CD4-positive, alpha-beta T cell treated with Interleukin-6 at 100 ng/mL for 8 hours (primary cell): ENCODE data around the gene PKDREJ.
"Not testable (repeated sequence)": the region's sequence is repeated elsewhere in the genome, so short reads cannot be mapped to it uniquely, and the experiment has no call there.

Experiments used
- DNase-seq: peaks from one replicate; pipeline ENCODE4 v3.0.0-alpha.2; 2020; ENCODE audit warnings: mixed read lengths, low spot score

Gene PKDREJ

DNA sequence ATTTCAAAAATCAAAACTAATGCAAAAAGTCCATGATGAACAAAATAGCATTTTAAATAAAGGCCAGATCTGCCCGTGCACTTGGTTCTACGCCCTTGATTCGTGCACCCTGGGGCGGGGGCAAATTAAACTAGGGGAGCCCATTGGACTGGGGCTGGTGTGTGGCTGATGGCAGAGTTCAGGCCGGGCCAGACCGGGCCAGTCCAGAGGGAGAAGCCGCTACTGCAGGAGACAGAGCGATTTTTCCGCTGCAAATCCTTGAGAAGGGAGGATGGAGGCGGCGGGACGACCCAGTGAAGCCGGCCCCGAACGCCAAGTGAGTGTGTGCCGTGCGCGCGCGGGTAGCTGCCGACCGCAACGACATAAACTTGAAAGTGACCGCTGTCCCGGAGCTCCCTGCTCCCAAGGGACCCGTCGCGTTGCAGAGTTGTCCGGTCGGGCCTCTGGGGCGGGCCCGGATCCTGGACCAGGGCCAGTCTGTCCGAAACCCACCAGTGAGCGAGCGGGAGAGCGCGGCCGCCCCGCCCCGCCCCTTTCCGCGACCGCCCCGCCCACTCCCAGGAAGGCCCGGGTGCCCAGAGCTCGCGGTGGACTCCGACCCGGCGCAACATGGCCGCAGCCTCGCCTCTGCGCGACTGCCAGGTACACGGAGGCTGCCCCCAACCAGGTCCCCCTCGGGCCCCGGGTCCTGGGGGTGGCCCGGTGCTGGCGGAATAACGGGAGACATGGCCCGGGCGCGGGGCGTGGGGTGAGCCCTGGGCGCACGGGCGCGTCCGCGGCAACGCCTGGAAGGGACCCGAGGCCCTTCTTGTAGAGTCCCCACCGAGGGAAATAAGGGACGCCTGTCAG lies 4.5 kb upstream of the PKDREJ start, which contains the start of gene TTC38:
Gene TTC38 (plus strand): TSS at position 578 of the 849 bp plus-strand sequence. CDS start 32 bp downstream, at position 610.
- peak; percentile 42 for DNase-seq

- not testable (repeated sequence) for DNase-seq
Observed at GRCh38 chr22:46265627-46266026, 2.5 kb upstream of the PKDREJ start.

DNA sequence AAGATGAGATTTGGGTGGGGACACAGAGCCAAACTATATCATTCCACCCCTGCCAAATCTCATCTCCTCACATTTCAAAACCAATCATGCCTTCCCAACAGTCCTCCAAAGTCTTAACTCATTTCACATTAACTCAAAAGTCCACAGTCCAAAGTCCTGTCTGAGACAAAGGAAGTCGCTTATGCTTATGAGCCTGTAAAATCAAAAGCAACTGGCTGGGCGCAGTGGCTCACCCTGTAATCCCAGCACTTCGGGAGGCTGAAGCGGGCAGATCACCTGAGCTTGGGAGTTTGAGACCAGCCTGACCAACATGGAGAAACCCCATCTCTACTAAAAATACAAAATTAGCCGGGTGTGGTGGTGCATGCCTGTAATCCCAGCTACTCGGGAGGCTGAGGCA lies 1.4 kb upstream of the PKDREJ start:
- DNase-seq: not testable (repeated sequence)

DNA sequence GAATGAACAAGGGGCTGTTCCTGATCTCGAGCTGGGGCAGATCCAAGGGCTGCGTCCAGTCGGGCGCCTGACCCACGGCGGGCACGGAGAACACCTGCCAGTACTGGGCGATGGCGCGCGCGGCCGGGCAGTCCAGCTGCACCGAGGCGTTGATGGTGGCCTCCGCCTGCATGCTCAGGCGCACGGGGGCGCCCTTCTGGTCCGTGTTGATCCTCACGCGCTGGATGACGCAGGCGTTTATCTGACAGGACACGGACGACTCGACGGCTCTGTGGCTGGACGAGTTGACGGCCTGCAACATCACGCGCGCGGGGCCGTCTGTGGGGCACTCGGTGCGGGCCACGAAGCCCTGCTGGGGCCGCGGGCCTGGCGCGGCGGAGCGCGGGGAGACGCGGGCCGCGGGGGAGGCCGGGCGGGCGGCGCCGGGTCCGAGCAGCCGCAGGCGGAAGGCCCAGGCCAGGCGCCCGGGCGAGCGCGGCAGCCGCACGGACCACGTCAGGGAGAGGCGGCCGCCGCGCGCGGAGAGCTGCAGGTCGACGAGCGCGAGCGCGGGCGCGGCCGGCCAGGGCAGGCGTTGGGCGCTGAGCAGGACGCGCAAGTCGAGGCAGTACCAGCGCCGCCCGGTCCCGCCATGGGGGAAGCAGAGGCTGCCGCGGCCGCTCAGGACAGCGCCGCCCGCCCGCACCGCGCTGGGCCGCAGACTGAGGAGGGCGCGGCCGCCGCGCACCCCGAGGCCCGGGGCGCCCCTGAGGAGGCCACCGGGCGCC lies 511 bp downstream of the PKDREJ start:
- no peak for DNase-seq

- DNase-seq: no peak
Observed at GRCh38 chr22:46260038-46260437, 3.1 kb downstream of the PKDREJ start.

DNA sequence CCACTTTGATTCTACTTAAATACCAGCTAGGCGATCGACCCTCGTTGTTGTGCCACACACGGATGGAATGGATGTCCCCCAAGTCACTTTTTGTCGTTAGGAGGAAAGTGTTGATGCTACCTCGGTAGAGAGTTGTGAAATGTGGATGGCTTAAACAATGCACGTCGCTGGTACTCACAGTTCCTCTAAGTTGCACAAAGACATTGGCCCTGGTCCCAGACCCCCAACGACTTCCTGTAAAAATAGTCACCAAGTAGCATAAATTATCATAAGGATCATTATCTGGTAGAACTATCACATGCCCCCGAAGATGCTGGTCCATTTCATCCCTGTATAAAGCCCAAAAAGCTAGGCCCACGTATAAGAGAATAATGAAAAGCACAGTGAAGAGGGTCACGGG lies 3.8 kb downstream of the PKDREJ start:
- no peak for DNase-seq

DNA sequence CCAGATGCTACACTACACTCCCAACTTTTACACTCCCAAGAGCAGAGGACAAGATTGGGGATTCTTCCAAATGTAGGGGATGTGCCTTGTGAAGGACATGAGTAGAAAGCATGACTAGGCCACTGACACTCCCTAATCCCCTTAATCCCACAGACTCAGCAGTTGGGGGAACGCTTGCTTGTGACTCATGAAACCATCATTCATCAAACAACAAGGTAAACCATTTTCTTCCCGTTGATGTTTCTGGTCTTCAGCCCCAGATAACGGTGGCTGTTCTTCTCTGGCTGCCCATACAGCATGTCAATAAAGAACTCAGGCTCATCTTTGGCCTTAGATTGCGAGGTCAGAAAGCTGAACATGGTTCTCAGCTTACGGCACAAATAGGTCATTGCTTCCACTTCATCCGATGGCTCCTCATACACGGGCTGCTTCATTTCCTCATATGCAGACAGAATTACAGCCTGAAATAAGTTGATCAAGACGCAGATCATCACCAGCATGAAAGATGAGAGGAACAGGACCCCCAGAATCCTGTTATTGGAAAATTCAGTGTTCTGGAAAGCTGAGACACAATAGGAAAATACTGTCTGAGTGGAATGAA lies 6.7 kb downstream of the PKDREJ start:
- DNase-seq: no peak

DNA sequence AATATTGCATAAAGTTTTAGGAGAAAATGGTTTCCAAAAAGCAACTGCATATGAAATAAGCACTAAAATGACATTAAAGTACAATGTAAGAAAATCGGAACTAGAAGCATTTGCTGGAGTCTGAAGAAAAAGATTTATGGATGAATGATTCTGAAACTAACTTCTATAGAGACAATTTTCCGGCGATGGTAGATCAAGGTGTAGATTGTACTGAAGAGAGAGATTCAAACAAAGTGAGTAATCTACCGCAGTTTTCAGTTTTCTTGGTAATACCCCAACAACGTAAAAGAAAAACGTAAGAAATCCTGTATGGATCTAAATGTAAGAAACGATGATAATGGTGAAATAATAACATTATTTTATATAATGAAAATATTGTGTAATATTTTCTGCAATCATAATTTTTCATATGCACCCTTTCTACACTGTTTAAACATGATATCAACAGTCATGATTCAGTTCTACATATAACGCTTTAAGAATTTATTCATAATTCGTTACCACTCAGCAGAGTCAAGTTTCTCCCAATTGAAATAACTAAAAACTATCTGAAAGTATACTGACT lies 11.2 kb downstream of the PKDREJ start:
- DNase-seq: no peak

GRCh38 chr22:46251266-46251665 lies 11.9 kb downstream of the PKDREJ start:
- DNase-seq: no peak

DNA sequence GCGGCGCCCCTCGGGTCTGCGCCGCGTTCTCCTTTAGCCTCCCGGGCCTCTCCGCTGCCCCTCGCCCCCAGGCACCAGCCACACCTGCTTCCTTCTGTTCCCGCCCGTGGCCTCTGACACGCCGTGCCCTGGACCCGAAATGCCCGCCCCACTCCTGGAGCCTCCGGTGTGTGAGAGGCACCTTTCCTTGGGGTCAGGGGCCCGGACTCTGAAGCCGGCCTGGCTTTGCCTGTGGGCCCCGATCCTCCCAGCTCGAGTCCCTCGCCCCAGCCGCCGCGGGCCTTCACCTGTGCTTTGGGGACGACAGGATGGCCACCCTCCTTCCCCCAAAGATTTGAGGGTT lies 12.4 kb downstream of the PKDREJ start:
- no peak for DNase-seq

DNA sequence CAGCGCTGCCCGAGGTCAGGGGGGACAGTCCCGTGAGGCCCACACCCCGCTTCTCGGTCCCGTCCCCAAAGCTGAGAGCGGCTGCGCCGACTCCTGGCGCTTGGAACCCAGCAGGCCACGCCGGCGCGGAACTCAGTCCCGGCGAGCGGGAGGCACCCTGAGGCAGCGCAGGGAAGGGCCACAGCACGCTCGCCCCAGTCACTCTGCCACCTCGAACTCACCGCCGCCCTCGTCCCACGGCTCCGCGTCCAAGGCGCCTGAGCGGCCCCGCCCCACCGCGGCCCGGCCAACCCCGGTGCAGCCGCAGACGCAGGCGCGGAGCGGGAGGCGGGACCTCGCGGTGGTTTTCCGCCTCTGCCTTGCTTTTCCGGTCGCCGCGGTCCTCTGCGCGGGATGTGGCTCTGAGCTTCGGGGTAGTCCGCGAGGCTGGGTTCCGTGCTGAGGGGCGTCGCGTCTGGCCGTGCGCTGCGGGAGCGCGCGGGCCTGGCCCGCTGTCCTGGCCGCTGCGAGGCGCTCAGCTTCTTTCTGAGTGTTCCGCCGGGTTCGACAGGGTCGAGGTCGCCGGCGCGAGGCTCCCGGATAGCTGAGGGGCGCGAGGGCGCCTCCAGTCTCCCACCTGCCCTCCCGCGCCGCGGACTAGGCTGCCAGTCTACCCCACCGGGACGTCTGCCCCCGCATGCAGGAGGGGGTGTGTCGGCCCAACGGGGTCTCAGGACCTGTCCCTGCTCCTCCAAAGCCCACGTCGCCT lies 12.9 kb downstream of the PKDREJ start, which contains the start of gene CDPF1:
Gene CDPF1 (minus strand): TSS at position 259 of the 748 bp plus-strand sequence. CDS start 2,009 bp downstream, outside the sequence.
- peak; percentile 89 for DNase-seq

GRCh38 chr22:46247443-46247975 lies 15.6 kb downstream of the PKDREJ start:
- DNase-seq: no peak

DNA sequence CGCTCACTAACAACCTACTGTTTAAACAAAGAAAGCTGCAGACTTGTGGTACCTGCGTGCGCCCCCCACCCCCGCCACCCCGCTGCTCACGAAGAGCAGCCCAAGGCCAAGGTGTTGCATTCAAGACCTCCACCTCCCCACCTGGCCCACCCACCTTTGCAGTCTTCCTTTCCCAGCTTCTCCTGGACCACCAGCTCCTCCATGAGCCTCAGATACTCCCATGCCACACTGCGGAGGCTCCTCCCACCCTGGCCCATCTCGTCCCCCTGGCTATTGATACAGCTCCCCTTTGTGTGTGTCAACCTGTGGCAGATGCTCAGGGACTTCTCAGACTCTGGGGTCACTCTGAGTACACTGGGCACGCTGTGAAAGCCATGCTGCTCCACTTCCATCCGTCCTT lies 17.0 kb downstream of the PKDREJ start:
- no peak for DNase-seq

GRCh38 chr22:46245511-46245910 lies 17.6 kb downstream of the PKDREJ start:
- DNase-seq: no peak

- no peak for DNase-seq
Observed at GRCh38 chr22:46244771-46245170, 18.4 kb downstream of the PKDREJ start.

DNA sequence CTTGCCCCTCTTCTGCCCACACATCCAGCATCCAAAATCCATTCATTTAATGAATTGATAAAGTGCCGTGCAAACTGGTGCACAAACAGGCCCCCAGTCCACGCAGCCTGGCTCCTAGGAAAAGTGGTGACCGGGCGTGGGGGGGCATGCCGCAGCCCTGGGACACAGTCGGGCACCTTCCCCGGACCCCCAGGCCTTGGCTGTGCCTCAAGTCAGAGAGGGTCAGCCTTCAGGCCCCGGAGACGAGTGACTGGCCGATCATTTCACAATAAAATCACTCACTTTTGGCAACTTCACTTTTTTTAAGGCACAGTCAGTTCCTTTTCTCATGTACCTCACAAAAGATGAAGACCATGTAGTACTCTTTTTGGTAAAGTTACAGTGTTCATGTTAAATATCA lies 21.1 kb downstream of the PKDREJ start:
- DNase-seq: no peak

GRCh38 chr22:46241396-46242007 lies 21.6 kb downstream of the PKDREJ start:
- no peak for DNase-seq

- DNase-seq: no peak
Observed at GRCh38 chr22:46240907-46241306, 22.2 kb downstream of the PKDREJ start.

GRCh38 chr22:46240506-46240905 lies 22.6 kb downstream of the PKDREJ start:
- no peak for DNase-seq

GRCh38 chr22:46240073-46240472 lies 23.1 kb downstream of the PKDREJ start:
- DNase-seq: no peak
